T-helper 17 cell (primary cell): ENCODE results near the gene ARID1B. TPM values are rescaled to one million over a fixed set of nuclear protein-coding genes. Genes with fewer than 3 reads are reported as not detected.
A peak's percentile ranks its signal among the peaks of the same experiment; 100 is the strongest.
"Not testable (repeated sequence)": the region's sequence is repeated elsewhere in the genome, so short reads cannot be mapped to it uniquely, and the experiment has no call there.

Source experiments
- ATAC-seq: fragments of 150-1000 bp; cut with Tn5 transposase; 2 replicates; pipeline ENCODE4 v1.10.0; 2021; ENCODE audit warnings: mild to moderate bottlenecking, moderate library complexity
- DNase-seq, 3 donors: peaks; one replicate each; pipeline versions ENCODE4 v3.0.0 to v3.0.0-alpha.2; 2020 to 2021
- H3K9me3 ChIP-seq: one replicate; pipeline ENCODE4 v1.7.0; 2013; ENCODE audit warnings: low read length, mild to moderate bottlenecking; ENCODE audit not compliant: control insufficient read depth, poor library complexity, severe bottlenecking
- H3K27ac Mint-ChIP-seq: one replicate; pipeline ENCODE4 v1.8.0; 2022; ENCODE audit warnings: mild to moderate bottlenecking, moderate library complexity, mixed read lengths
- H3K27me3 Mint-ChIP-seq: one replicate; pipeline ENCODE4 v1.8.0; 2022; ENCODE audit warnings: mixed read lengths
- H3K36me3 Mint-ChIP-seq: one replicate; pipeline ENCODE4 v1.8.0; 2022; ENCODE audit warnings: low read depth, mixed read lengths
- H3K4me1 Mint-ChIP-seq: one replicate; pipeline ENCODE4 v1.8.0; 2022; ENCODE audit warnings: mild to moderate bottlenecking, mixed read lengths
- H3K4me3 Mint-ChIP-seq: one replicate; pipeline ENCODE4 v1.8.0; 2022; ENCODE audit warnings: mild to moderate bottlenecking, moderate library complexity, mixed read lengths
- total RNA-seq, 4 donors: library from RNA in 2 of 4; stranded (reverse) in 2 of 4; gene quantifications; one replicate each; pipeline ENCODE4 v1.2.3 and lab custom pipeline; 2022 to 2026

ARID1B gene
- total RNA-seq, 2 donors from 2014 or later: 149 to 158 TPM

DNA sequence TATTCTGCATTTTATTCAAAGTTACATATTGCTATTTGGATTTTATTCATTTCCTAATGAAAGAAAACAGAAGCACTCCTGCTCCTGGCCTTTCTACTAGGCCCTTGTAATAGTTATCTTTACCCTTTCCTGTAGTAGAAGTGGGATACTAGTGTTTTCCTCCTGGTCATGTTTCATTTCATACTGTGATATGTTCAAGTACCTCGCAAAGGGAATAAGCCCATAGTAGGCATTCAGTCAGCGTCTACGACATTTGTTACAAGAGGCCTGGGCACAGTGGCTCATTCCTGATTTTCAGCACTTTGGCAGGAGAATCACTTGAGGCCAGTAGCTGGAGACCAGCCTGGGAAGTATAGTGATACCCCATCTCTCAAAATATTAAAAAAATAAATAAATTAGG is 154.1 kb downstream of the ARID1B start:
- no peaks in the 10 kb centered on the region for H3K9me3 ChIP-seq
- ATAC-seq (no peak), DNase-seq (no peak)
- Mint-ChIP-seq H3K36me3 (peaks cover 2% of the 10 kb centered on the region), H3K4me3 (no peak overlapping the region), H3K27me3 (no peaks in the 10 kb centered on the region), H3K27ac (no peak overlapping the region), H3K4me1 (peaks cover 43% of the 10 kb centered on the region)

DNA sequence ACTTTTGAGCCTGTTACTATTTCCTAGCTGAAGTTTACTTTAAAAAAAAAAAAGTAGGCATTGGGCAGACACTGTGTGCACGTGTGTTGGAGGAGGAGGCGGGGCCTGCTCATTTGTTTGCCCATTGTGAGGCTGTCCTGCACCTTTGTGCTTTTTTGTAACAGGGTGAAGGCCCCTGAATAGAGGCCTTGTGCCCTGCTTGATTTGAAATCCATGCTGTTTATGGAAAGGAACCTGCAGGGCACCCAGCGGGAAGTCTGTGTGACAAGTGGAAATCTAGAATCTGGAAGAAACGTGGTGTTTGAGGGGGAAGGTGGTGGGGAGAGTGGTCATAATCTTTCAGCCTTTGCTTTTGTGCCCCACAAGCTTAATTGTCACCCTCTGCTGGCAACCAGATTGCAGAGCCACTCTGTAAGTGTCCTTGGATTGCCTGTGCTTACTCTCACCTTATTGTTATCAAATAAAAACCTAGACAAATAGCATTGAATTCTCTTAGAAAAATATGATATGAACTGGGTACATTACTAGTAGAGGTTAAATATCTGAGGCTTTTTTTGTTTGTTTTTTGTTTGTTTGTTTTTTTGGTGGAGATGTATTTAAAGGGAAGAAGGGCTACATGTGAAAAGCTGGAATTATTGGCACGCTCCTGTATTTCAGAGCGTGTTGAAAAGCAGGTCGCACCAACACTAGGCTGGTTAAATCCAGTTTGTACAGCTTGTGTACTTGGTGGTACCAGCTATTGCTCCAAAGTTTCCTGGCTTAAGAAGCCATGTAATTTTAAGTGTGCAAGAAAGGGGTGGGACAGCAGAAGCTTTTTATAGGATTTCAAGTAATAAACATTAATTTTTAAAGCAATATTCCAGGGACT is 156.3 kb downstream of the ARID1B start:
- Mint-ChIP-seq H3K4me3 (no peak overlapping the region), H3K4me1 (peaks cover 40% of the 10 kb centered on the region), H3K27ac (peak overlapping the region; percentile 54), H3K36me3 (peaks cover 2% of the 10 kb centered on the region), H3K27me3 (no peaks in the 10 kb centered on the region)
- no peaks in the 10 kb centered on the region for H3K9me3 ChIP-seq
- DNase-seq (no peak), ATAC-seq (no peak)

DNA sequence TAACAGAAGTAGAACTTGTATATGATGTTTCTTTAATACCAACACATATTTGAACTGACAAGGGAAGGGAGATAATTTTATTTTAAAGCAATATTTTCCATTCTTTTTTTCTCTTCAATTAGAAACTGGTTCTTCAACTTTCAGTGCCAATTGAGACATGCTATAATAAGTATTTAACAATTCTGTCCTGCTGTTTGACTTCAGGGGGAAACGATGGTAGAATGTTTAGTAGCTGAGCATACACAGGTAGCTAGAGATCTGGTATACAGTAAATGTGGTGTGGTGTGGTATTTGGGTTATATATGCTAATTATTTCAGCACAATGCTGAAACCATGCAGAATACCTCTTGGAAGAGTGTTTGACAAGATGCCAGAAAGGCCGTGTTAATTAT is 156.9 kb downstream of the ARID1B start:
- H3K27me3 Mint-ChIP-seq: no peaks in the 10 kb centered on the region
- H3K4me1 Mint-ChIP-seq: peaks cover 44% of the 10 kb centered on the region
- DNase-seq (no peak), ATAC-seq (no peak)
- peaks cover 2% of the 10 kb centered on the region for H3K36me3 Mint-ChIP-seq
- H3K27ac Mint-ChIP-seq: peak overlapping the region; percentile 3
- H3K9me3 ChIP-seq: no peaks in the 10 kb centered on the region
- H3K4me3 Mint-ChIP-seq: no peak overlapping the region

DNA sequence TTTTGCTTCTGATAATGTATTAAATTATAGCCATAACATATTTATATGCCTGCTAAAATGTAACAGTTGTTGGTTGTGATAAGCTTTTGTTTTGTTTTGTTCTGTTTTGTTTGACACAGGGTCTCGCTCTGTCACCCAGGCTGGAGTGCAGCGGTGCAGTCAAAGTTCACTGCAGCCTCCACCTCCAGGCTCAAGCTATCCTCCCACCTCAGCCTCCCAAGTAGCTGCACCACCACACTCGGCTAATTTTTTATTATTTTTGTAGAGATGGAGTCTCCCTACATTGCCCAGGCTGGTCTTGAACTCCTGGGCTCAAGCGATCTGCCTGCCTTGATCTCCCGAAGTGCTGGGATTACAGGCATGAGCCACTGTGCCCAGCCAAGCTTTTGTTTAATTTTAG is 157.8 kb downstream of the ARID1B start:
- H3K4me3 Mint-ChIP-seq: no peak overlapping the region
- peaks cover 38% of the 10 kb centered on the region for H3K4me1 Mint-ChIP-seq
- DNase-seq (no peak), ATAC-seq (no peak)
- H3K36me3 Mint-ChIP-seq: peaks cover 2% of the 10 kb centered on the region
- H3K27me3 Mint-ChIP-seq: no peaks in the 10 kb centered on the region
- no peak overlapping the region for H3K27ac Mint-ChIP-seq
- H3K9me3 ChIP-seq: no peaks in the 10 kb centered on the region

DNA sequence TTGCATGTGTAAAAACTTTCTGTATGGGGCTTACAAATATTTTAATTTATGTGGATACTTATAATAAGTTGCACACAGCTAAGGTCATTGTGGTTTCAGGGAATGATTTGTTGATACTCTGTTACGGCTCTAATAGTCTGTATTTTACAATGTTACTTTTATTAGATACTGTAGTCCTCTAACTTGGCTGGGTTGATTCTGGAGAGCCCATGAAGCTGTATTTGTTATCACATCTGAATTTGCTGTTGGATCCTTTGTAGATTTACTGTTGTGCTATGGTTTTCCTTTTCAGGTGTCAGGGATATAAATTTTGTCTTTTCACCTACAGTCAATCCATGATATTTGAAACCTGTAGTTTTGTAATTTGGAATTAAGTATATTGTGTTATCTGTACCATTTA is 161.0 kb downstream of the ARID1B start:
- Mint-ChIP-seq H3K36me3 (peaks cover 2% of the 10 kb centered on the region), H3K4me3 (no peak overlapping the region), H3K27ac (peak overlapping the region; percentile 16), H3K27me3 (no peaks in the 10 kb centered on the region), H3K4me1 (peaks cover 39% of the 10 kb centered on the region)
- DNase-seq: no peak
- no peak for ATAC-seq
- no peaks in the 10 kb centered on the region for H3K9me3 ChIP-seq

DNA sequence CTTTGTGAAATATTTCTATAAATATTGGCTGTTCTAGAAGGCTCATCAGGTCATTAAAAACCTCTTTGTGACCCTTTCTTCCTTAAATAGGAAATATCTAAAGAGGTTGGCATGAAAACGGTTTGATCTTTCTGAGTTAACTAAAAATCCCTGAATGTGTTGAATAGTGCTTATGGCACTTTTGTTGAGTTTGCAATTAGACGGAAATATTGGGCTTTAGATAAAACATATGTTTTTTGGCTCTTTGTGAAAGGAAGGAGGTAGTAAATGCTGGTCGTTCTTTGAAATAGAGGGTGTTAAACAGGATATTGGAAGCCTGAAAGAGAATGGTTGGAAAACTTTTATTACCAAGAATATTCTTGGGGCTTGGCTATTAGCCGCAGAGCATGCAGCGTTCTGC is 163.0 kb downstream of the ARID1B start:
- ATAC-seq: no peak
- no peak for DNase-seq
- no peaks in the 10 kb centered on the region for H3K9me3 ChIP-seq
- Mint-ChIP-seq H3K27ac (no peak overlapping the region), H3K4me1 (peaks cover 35% of the 10 kb centered on the region), H3K27me3 (no peaks in the 10 kb centered on the region), H3K4me3 (no peak overlapping the region), H3K36me3 (peaks cover 2% of the 10 kb centered on the region)

DNA sequence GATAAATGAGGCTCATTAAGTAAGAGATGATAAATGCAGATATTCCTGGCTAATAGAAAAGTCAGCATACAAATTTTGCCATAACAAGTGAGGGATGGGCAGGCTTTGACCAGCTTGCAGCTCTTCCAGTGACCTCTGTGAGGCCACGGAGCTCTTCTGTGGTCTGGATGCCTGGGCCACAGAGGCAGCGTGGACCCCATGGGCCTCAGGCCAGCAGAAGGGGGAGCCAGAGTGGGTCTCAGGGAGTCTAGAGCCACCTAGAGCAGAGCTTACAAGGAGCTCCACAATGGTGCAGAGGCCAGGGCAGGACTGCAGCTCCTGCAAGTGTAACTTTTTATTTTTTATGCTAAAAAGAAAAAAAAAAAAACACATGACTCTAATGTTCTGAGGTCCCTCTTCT is 165.1 kb downstream of the ARID1B start:
- peak overlapping the region; percentile 29 for H3K27ac Mint-ChIP-seq
- H3K36me3 Mint-ChIP-seq: no peaks in the 10 kb centered on the region
- DNase-seq (no peak), ATAC-seq (no peak)
- H3K9me3 ChIP-seq: no peaks in the 10 kb centered on the region
- peaks cover 38% of the 10 kb centered on the region for H3K4me1 Mint-ChIP-seq
- no peaks in the 10 kb centered on the region for H3K27me3 Mint-ChIP-seq
- no peak overlapping the region for H3K4me3 Mint-ChIP-seq

DNA sequence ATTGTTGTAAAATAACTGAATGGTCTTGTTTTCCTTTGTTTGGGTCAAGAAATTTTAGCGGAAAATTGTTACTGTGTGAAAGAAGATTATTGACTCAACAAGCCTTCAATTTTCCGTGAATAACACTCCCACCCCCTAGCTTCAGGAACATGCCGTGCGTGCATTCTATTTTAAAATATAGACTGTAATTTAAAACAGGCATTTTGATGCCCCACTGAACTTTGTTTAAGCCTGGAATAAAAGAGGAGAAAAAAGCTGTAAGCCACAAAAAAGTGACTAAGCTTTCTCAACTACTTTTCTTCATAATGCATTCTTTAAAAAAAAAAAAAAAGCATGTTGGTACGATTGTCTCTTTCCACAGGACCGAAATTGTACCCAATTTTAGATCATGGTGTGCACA is 166.0 kb downstream of the ARID1B start:
- no peaks in the 10 kb centered on the region for H3K36me3 Mint-ChIP-seq
- H3K4me1 Mint-ChIP-seq: peaks cover 36% of the 10 kb centered on the region

DNA sequence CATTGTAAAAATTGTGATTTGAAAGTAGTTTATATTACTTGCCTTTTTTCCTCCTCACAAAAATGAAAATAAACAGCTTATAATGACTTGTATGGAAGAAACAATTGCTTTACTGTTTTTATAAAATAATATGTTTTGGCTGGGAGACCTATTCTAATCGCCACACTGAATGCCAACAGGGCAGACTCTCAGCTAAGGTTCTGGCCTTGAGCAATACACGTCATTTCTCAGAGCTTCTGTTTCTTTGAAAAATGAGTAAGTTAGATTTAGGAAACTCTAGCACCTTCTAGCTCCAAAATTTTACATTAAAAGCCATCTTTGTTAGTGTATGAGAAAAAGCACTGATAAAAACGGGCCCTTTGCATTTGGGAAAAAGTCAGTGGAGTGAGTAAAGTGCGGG is 166.6 kb downstream of the ARID1B start:
- Mint-ChIP-seq H3K4me3 (no peak overlapping the region), H3K4me1 (peaks cover 33% of the 10 kb centered on the region), H3K27me3 (no peaks in the 10 kb centered on the region), H3K36me3 (no peaks in the 10 kb centered on the region), H3K27ac (no peak overlapping the region)
- ATAC-seq: no peak
- H3K9me3 ChIP-seq: no peaks in the 10 kb centered on the region
- DNase-seq: no peak

More for the DNA sequence above, 166.0 kb downstream of the ARID1B start:
- DNase-seq (no peak), ATAC-seq (no peak)
- no peaks in the 10 kb centered on the region for H3K9me3 ChIP-seq
- H3K4me3 Mint-ChIP-seq: no peak overlapping the region
- H3K27me3 Mint-ChIP-seq: no peaks in the 10 kb centered on the region
- H3K27ac Mint-ChIP-seq: no peak overlapping the region

DNA sequence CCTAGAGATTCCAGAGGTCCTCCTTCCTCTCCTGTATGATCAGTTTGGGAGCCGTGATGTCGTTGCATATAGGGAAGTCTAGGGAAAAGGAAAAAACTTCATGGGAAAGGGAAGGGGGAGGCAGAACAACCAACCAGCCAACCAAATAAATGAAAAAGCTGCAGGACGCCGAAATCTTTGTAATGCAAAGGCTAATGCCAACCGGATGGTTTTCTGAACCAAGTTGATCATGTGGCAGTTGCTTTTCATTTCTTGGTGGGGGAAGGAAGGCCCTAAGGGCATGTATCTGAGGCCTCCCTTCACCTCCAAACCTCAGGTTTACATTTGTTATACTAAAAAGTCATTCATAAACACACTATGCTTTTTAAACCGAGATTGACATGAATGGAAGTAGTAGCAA is 167.2 kb downstream of the ARID1B start:
- ATAC-seq: no peak
- no peaks in the 10 kb centered on the region for H3K36me3 Mint-ChIP-seq
- H3K4me3 Mint-ChIP-seq: peak overlapping the region; percentile 56
- no peak for DNase-seq
- no peak overlapping the region for H3K27ac Mint-ChIP-seq
- no peaks in the 10 kb centered on the region for H3K27me3 Mint-ChIP-seq
- H3K9me3 ChIP-seq: no peaks in the 10 kb centered on the region
- H3K4me1 Mint-ChIP-seq: peaks cover 36% of the 10 kb centered on the region

DNA sequence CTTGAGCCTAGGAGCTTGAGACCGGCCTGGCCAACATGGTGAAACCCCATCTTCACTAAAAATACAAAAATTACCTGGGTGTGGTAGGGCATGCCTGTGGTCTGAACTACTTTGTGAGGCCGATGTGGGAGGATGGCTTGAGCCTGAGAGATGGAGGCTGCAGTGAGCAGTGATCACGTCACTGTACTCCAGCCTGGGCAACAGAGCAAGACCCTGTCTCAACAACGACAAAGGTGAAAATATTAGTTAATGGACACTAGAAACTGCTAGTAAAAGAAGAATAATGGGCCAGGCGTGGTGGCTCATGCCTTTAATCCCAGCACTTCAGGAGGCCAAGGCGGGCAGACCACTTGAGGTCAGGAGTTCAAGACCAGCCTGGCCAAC is 168.6 kb downstream of the ARID1B start:
- ATAC-seq: not testable (repeated sequence)

DNA sequence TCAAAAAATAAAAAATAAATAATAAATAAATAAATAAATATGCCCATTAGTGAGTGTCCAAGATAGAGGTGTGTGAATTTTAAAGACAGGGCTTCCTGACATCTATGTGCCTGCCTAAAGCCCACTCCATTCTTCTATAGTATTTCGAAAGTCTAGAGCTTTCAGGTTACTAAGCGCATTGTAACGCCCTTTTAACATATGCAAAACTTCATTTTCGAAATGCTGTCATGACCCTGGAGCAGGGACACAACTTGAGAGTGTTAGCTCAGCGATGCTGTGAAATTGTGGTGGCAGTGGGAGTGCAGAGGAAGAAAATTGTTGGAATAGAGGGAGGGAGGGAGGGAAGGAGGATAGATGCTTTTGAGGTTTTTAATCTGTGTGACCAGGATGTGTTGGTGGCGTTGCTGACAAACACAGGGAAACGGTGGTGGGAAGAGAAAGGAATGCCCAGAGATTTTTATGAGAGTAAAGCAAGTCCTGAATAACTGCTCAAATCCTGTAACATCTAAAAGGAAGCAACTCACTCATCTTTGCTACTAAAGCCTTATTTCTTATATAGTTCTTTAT is 169.3 kb downstream of the ARID1B start:
- no peak for ATAC-seq

More for the DNA sequence above, 168.6 kb downstream of the ARID1B start:
- not testable (repeated sequence) for DNase-seq, H3K27me3 Mint-ChIP-seq, H3K4me3 Mint-ChIP-seq, H3K9me3 ChIP-seq, H3K27ac Mint-ChIP-seq, H3K36me3 Mint-ChIP-seq
- H3K4me1 Mint-ChIP-seq: peaks cover 33% of the 10 kb centered on the region

DNA sequence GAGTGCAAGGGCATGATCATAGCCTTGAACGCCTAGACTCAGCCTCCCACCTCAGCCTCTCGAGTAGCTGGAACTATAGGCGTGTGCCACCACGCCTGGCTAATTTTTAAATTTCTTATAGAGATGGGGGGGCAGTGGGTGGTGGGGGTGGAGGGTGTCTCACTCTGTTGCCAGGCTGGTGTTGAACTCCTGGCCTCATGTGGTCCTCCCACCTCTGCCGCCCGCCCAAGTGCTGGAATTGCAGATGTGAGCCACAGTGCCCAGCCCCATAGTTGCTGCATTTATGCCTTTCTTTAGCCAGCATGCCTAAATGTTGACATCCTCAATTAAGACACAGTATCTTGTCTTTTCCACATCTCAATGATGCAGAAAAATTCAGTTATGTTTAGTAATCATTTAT is 171.1 kb downstream of the ARID1B start:
- ATAC-seq: no peak
- Mint-ChIP-seq H3K4me1 (peaks cover 32% of the 10 kb centered on the region), H3K36me3 (no peaks in the 10 kb centered on the region), H3K27me3 (no peaks in the 10 kb centered on the region), H3K27ac (no peak overlapping the region), H3K4me3 (no peak overlapping the region)
- no peak for DNase-seq
- no peaks in the 10 kb centered on the region for H3K9me3 ChIP-seq

More for the DNA sequence above, 169.3 kb downstream of the ARID1B start:
- Mint-ChIP-seq H3K4me3 (no peak overlapping the region), H3K36me3 (no peaks in the 10 kb centered on the region), H3K27ac (no peak overlapping the region), H3K4me1 (peaks cover 33% of the 10 kb centered on the region), H3K27me3 (no peaks in the 10 kb centered on the region)
- DNase-seq: no peak
- no peaks in the 10 kb centered on the region for H3K9me3 ChIP-seq

DNA sequence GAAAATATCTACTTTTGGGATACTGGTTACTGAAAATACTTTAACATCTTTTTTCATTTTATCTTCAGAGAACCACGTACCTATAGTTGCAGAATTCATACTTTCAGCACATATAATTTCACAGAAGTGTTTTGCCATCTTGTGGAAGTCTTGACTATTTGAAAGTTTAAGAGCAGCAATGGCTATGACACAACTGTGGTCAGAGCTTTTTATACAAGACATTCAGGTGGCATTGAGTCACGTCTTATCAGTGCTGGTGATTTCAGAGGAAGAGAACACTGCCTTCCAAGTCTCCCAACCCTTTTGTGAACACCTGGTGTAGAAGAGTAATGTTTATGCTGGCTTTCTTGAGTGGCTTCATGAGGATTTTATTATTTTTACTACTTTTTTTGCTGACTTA is 171.6 kb downstream of the ARID1B start:
- Mint-ChIP-seq H3K4me3 (no peak overlapping the region), H3K27me3 (no peaks in the 10 kb centered on the region), H3K27ac (no peak overlapping the region), H3K36me3 (no peaks in the 10 kb centered on the region), H3K4me1 (peaks cover 37% of the 10 kb centered on the region)
- DNase-seq (no peak), ATAC-seq (no peak)
- H3K9me3 ChIP-seq: no peaks in the 10 kb centered on the region
